HG03095 (cell line): Measurements from ENCODE around the gene METRNL.

Experiments
- ATAC-seq: cut with Tn5 transposase; IDR thresholded peaks from one replicate; pipeline ENCODE4 v1.9.1; 2021; ENCODE audit warnings: moderate library complexity; ENCODE audit not compliant: unreplicated experiment

METRNL gene

DNA sequence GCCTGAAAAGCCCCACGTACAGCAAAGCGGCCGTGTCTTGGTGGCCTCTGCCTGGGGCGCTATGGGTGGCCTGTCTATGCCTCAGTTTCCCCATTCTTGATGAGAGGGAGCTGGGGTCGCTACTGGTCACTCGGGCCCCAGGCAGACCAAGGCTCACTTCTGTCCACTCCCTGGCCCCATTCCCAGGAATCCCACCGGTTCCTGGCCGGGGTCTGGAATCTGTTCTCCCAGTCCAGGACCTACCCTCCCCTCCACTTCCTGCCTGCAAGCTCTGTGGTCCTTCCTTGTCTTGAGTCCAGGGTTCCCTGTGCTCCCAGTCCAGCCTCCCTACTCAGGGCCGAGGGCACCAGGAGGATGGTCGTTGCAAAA is 24.5 kb downstream of the METRNL start:
- ATAC-seq = no peak

GRCh38 chr17:83104577-83105505 is 25.4 kb downstream of the METRNL start:
- no peak for ATAC-seq

DNA sequence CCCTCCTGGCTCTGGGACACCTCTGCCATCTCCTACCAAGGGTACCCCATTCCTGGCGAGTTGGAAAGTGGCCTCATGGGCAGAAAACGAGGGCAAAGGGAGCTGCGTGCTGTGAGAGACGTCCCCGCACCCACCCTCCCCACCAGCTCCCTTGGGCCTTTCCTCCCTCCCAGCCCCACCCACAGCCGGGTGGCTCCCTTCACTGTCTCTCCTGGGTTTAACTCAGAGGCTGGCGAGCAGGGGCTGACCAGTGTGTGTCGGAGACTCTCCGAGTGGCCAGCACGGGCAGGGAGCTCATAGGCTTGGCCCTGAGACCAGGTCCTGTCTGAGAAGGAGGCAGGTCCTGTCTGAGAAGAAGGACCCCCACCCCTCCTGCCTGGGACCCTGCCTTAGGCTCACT is 26.1 kb downstream of the METRNL start:
- ATAC-seq = no peak

DNA sequence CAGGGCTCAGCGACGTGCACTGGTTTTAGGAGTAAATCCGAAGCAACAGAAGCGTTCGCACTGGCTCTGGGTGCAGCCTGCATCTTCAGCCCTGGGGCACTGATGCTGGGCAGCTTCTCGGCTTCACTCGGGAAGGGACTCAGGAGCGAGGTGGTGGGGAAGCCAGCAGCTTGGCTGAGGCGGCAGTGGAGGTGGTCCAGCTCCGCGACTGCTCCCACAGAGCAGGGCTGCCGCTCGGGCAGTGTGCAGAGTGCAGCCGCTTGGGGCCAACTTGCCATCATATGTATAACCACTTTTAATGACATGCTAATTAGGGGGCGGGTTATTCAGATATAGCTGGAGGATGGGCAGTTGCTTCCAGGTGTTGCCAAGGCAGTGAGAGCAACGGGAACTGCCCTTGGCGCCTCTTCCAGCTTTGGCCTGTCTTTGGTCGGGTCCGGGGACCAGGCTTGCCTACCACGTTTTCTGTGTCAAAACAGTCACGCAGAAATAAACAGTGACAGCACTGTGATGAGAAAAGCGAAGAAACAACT is 26.7 kb downstream of the METRNL start:
- ATAC-seq = no peak

DNA sequence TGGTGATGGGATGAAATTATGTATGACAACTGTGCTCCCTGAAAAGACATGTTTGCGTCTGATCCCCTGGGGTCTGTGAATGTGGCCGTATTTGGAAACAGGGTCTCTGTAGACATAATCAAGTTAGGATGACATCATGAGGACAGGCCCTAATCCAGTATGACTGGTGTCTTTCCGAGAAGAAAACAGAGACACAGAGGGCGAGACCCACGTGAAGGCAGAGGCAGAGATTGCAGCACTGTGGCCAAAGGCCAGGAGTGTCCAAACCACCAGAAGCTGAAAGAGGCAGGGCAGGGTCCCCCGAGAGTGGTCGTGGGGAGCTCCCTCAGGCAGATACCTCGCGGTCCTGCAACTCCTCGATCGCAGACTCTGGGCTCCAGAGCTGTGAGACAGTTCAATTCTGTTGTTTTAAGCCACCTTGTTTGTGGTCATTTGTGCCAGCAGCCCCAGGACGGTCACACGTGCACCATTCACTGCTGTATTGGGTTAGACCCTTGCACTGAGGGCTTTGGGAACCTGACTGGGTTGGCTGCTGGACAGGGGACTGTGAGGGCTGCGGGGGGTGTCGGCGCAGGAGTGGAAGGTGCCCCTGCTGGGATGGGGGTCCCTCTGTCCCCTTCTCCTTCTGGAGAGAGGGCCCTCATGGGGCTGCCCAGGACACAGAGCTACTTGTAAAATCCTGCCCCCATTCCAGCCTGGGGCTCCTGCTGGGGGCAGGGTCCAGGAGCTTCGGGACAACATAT is 27.7 kb downstream of the METRNL start:
- no peak for ATAC-seq

GRCh38 chr17:83107656-83108048 is 28.2 kb downstream of the METRNL start:
- no peak for ATAC-seq

GRCh38 chr17:83108709-83109108 is 29.3 kb downstream of the METRNL start:
- ATAC-seq = no peak

- no peak for ATAC-seq
Measured at GRCh38 chr17:83109386-83109785, 30.0 kb downstream of the METRNL start.

DNA sequence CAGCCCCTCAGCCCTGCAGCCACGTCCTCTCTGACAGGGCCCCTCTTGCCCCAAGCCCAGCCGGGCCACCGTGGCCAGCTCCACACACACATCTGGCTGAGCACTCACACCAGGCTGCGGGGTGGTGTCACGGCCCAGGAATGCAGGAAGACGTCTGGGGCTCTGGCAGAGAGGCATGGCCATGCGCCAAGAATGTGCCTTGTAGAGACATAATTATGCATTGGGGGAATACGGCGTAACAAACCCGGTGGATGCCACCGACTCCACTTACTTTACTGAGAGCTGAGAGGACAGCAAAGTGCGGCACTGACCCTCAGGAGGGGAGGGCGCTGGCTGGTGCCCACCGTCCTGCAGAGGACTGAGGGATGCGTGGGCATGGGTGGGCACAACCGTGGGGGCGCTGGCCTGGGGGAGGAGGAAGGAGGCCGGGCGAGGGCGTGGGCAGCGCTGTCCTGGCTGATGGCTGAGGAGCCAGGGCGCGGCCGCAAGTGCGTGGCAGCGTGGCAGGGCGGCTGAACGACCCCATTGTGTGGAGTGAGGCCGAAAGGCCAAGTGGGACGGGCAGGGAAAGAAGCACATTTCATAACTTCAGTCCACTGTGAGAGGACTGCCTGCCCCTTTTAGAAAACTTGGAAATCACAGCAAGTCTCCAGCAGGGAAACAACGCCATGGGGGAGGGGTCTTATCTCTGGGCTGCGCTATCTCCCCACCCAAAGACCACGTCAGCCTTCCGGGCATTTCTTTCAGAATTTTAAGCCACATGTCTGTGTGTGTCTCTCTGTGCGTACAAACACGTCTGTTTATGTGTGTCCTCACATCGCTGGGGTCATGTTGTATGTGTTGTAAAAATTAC is 30.6 kb downstream of the METRNL start:
- no peak for ATAC-seq

- ATAC-seq = no peak
Measured at GRCh38 chr17:83110735-83111134, 31.3 kb downstream of the METRNL start.

GRCh38 chr17:83111516-83112282 is 32.3 kb downstream of the METRNL start:
- ATAC-seq = no peak

- no peak for ATAC-seq
Measured at GRCh38 chr17:83113381-83113780, 34.0 kb downstream of the METRNL start.

GRCh38 chr17:83113792-83114191 is 34.4 kb downstream of the METRNL start:
- ATAC-seq = no peak

GRCh38 chr17:83114706-83115105 is 35.3 kb downstream of the METRNL start:
- no peak for ATAC-seq

DNA sequence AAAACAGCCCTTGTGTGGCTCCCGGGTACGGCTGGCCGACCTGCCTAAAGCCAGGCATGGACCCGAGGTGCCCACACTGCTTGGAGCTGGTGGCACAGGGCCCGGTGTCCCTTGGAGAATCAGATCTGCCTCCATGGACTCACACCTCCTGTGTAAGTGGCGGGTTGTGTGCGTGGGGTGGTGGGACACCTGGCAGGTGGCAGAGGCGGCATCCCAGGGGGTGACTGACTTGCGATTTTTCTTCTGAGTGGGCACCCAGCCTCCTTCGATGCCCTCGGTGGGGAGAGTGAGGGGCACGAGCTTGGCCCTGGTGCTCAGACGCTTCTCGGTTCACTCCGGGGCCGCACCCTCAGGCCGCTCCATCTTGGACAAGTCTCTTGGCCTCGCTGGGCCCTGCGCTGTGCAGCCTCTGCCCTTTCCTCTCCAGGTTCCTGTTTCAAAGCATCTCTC is 35.8 kb downstream of the METRNL start:
- no peak for ATAC-seq

DNA sequence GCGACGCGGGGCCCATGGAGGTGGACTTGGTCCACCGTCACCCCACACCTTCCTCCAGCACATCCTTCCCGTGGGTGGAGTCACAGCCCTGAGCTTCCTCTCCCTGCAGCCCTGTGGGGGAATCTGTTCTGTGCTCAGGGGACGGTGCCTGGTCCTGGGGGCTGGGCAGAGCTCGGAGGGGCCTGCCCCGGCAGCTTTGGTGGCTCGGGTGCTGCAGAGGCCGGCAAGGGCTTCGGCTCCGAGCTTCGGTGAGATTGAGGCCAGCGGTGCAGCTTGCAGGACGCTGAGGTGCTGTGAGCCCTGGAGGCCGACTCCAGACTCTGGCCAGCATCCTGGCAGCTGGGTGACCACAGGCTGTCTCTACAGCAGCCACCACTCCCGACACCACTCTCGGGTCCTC is 36.4 kb downstream of the METRNL start:
- ATAC-seq = no peak

DNA sequence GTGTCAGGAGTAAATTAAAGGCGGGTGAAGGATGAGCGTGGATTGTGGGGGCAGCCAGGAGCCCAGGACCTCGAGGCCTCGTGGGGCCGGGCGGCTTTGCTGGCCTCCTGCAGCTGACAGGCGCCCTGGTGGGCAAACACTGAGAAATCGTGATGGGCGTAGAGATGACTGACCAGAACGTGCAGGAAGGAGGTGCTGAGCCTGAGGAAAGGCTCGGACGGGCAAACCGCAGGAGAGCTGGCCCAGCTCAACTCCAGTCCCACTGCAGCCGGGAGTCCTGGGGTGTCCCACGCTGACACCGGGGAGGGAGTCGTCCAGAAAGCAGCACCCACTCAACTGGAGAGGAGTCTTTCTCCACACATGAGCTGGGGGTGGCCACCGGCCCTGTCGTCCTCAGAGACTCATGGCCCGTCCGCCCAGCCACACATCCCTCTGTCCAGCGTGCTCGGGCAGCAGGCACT is 36.9 kb downstream of the METRNL start:
- no peak for ATAC-seq

DNA sequence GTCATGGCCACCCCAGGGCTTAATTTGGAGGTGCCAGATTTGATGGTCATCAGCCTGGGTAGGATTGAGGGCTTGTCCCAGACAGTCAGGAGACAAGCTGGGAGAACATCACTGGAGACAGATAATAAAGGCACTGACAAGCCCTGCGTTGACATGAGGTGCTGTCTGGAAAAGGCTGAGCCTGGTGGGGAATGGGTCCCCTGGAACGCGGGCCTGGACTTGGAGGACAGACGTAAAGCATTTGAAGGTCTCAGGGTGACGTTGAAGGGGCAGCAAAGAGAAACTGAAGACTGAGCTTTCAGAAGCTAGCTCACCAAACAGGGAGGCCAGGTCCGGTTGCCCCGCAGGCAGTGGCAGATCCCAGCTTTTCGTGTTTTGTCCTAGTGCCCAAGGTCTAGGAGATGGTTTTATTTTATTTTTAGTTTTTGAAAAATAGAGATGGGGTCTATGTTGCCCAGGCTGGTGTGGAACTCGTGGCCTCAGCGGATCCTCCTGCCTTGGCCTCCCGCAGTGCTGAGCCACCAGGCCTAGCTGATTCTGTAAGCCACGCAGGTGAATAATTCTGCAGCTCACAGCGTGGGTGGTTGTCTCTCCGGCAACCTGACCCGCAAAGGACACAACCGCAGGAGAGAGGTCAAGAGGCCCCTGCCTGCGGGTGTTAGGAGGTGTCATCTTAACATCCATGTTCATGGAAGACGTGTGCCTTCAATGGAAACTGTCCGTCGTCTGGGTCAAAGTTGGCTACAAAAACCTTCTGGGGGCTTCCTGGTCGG is 37.6 kb downstream of the METRNL start:
- no peak for ATAC-seq

DNA sequence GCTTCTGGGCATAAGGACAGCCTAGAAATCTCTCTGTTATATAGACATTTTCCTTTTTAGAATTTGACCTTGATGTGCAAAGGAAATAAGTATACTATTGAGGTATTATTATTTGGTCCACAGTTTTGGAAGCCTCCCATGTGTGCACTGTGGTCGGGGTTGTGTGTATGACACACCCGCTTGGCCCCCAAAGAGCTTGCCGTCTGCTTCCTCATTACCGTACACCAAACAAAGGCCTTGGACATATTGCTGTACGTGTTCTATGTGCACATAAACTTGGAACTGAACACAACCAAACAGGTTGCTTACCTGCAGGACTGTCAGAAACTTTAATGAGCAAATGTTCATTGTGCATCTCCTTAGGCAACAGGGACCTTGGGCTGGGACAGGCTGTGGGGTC is 38.2 kb downstream of the METRNL start:
- ATAC-seq = no peak
